Gastroesophageal sphincter (tissue), 3 donors: ENCODE measurements around the gene RAN.

ENCODE experiments used
- CTCF ChIP-seq, 4 experiments: fragments of 200-600 bp in 2 of 4; fragments of 450-650 bp in 2 of 4; sonication (generic) in 1 of 4; IDR thresholded peaks; one replicate each; pipeline ENCODE4 v1.5.1; 2017 to 2019; ENCODE audit warnings: antibody characterized with exemption in 4 of 4, mild to moderate bottlenecking in 2 of 4, moderate library complexity in 2 of 4
- POLR2A ChIP-seq, 2 donors: fragments of 450-650 bp; IDR thresholded peaks; one replicate each; pipeline ENCODE4 v1.6.1; 2017; ENCODE audit warnings: antibody characterized with exemption in 2 of 2, mild to moderate bottlenecking in 2 of 2, moderate library complexity in 1 of 2

DNA sequence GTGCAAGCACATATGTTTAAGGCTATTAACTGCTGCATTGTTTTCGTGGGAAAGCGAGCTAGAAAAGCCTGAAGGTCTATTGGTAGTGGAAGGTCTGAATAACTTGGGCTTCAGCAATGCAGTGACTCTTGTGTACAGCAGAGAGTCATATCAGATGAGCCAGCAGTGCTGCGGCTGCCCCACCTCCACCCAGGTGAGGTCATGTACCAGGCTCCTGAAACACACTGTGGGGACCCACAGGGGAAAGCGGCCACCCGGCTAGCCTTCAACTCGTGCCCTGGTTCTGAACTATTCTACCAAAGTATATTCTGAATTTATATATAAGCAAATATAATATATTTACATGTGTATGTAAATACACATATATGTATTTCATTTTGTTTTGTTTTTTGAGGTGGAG is 12.7 kb upstream of the RAN start:
- TF ChIP-seq CTCF (IDR thresholded peaks at IDR 0.05): no peak
- TF ChIP-seq POLR2A (IDR thresholded peaks at IDR 0.05): no peak
